ENCODE data around the gene ARMC6.
A peak's percentile ranks its signal among the peaks of the same experiment; 100 is the strongest.
"Not testable (repeated sequence)": the region's sequence is repeated elsewhere in the genome, so short reads cannot be mapped to it uniquely, and the experiment has no call there.

Gene ARMC6

GRCh38 chr19:19023376-19023775 is 10.0 kb upstream of the ARMC6 start:
- DNase-seq = not testable (repeated sequence)

DNA sequence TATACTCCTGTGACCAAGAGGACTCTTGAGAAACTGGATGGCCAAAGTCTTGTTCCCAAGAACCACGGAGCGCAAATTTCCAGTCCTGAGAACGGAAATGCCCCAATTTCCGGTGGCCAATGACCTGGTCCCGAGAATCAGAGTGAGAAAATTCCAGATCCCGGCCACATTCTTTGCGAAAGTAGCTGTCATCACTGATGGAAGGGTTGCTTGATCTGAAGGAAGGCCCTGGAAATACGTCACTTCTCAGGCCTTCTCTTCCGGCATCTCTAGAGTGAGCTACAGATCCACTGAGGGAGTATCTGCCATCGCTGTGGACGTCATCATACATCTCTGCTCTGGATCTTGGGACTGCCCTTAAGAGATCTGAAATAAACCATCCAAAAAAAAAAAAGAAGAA is 7.5 kb upstream of the ARMC6 start:
- DNase-seq = no peak

GRCh38 chr19:19026299-19026971 is 7.0 kb upstream of the ARMC6 start:
- DNase-seq = no peak

GRCh38 chr19:19027228-19027627 is 6.2 kb upstream of the ARMC6 start:
- no peak for DNase-seq

- no peak for DNase-seq
Observed at GRCh38 chr19:19028526-19028925, 4.9 kb upstream of the ARMC6 start.

DNA sequence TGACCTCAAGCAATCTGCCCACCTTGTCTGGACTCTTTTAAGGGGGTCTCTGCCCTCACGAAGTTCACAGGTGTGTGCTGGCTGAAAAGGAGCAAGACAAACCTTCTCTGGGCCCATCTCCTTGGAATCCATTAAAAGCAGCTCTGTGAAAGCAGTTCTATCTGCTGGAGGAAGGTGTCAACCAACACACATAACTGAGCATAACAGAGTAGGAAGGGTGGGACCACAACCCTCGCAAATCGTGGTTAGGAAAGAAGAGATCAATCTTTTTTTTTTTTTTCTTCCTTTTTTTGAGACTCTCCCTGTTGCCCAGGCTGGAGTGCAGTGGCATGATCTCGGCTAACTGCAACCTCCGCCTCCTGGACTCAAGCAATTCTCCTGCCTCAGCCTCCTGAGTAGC is 1.5 kb upstream of the ARMC6 start:
- DNase-seq = no peak

DNA sequence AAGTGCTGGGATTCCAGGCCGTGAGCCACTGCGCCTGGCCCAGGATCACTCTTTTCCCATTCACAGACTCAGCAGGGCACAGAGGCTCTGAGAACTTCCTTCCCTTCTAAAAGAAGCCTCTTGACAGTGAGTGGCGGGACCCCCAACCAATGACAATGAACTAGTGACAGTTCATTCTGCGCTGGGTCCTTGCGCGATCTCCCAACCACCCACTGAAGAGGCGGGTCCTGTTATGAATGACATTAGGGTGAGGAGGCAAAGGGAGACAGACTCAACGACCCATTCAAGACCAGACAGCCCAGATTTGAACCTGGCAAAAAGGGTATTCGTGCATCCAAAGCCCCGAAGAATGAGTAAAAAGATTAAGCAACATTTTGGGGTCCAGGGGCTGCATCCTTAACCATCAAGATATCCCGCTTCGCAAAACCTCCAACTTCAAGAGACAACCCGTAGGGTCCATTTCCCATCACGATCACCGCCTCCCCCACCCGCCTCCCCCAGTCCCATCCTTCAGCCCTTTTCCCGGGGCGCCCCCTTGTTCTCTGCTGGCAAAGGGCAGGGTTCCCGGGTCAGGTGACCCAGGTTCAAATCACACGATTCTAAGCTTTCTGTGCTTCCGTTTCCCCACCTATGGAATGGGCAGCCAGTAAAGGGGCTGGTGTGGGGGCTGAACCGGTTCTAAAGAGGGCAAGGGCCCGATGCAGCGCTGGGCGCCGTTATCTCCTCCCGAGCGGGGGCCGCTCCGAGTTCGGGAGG is 805 bp upstream of the ARMC6 start:
- DNase-seq = peak; percentile 72

- DNase-seq = no peak
Observed at GRCh38 chr19:19033176-19033425, 302 bp upstream of the ARMC6 start.

DNA sequence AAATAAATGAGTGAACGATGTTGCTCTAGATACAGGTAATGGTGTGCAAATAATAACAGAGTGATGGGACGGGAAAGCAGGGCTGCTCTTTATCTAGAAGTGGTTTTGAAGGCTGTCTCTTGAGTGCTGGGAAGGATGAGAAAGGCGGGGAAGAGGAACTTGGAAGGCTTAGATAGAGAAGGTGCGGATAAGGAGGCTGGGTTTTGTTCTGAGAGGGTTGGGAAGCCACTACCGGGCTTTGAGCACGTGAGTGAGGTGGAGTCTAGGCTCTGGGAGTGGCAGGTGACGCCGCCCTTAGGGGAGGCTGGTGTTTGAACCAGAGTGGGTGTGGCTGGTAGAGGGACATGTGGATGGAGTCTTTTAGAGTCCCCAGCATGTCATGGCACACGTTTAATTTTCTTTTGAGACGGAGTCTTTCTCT is 811 bp downstream of the ARMC6 start:
- peak; percentile 68 for DNase-seq

DNA sequence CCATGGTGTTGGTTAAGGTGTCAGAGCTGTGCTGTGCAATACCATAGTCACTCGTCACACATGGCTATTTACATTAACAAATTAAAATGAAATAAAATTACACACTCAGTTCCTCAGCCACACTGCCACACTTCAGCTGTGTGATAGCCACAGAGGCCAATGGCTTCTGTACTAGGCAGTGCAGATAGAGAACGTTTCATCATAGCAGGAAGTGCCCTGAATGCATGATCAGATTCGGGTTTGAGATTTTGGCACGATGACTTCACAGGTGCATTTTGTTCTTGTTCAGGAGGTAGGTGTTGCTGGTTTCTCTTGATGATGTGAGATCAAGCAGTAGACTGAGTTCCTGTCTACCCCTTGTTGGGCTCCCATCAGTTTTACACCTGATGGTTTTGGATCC is 6.5 kb downstream of the ARMC6 start:
- no peak for DNase-seq

DNA sequence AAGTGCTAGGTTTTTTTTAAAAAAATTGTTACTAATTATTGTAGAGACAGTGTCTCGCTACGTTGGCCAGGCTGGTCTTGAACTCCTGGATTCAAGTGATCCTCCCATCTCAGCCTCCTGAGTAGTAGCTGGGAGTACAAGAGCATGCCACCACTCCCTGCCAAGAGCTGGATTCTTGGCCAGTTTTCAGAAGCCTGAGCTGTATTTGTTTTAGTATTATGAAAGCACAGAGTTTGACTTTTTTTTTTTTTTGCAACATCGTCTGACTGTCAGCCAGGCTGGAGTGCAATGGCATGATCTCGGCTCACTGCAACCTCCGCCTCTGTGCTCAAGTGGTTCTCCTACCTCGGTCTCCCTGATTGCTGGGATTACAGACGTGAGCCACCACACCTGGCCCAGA is 7.0 kb downstream of the ARMC6 start:
- DNase-seq = no peak

- no peak for DNase-seq
Observed at GRCh38 chr19:19042732-19043280, 9.4 kb downstream of the ARMC6 start.

DNA sequence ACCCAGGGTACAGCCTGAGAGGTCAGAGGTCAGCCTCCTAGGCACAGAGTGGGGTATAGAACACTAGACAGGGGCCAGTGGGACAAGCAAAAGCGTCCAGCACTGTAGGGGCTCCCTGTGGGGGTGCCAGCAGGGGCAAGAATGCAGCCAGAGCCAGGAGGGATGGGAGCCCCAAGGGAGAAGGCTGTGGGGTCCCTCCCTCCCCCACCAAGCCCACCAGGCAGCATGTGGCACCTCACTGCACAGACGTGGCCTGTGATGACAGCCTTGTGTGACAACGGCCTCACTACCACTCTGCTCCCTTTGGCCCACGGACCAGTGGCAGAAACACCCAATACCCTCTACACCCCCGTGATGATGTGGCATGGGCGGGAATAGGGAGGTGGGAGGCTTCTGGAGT is 10.1 kb downstream of the ARMC6 start:
- DNase-seq = no peak

GRCh38 chr19:19043881-19044280 is 10.5 kb downstream of the ARMC6 start:
- DNase-seq = no peak

DNA sequence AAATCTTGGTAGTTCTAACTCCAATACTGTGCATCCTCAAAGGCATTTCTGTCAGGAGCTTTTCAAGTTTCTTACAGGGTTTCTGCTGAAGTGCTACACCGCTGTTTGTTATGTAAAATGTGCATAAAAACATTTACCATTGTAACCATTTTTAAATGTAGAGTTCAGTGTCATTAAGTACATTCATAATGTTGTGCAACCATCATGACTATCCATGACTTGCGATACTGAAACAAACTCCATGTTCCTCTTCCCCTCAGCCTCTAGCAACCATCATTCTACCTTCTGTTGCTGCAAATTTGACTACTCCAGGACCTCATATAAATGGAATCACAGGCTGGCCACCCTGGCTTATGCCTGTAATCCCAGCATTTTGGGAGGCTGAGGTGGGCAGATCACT is 16.0 kb downstream of the ARMC6 start:
- DNase-seq = no peak

DNA sequence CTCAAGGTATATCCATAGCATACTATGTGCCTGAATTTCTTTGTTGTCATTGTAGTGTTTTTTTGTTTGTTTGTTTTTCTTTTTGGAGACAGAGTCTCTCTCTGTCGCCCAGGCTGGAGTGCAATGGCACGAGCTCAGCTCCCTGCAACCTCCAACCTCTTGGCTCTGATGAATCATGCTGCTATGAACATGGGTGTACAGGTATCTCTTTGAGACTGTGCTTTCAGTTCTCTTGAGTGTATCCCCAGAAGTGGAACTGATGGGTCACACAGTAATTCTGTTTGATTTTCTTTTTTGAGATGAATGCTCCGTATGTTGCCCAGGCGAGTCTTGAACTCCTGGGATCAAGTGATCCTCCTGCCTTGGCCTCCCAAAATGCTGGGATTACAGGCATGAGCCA is 16.7 kb downstream of the ARMC6 start:
- DNase-seq = no peak

DNA sequence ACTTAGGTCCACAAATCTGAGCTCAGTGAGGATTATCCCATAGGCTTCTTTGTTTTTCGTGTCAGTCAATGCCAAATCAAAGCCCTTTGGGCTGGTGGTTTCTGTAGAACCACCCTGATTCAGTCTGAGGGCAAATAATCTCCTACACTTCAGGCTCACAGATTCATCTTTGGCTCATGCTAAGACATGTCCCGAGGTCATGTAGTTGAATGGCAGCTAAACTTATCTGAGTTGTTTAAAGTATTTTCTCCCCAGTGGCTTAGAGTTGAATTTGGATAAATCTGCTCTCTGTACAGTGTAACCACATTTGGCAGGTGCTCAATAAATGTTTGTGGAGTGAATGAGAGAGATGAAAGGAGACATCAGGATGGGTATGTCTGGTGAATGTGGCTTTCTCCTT is 17.3 kb downstream of the ARMC6 start:
- no peak for DNase-seq

- DNase-seq = no peak
Observed at GRCh38 chr19:19051478-19052213, 18.2 kb downstream of the ARMC6 start.

- DNase-seq = no peak
Observed at GRCh38 chr19:19052921-19053320, 19.5 kb downstream of the ARMC6 start.

DNA sequence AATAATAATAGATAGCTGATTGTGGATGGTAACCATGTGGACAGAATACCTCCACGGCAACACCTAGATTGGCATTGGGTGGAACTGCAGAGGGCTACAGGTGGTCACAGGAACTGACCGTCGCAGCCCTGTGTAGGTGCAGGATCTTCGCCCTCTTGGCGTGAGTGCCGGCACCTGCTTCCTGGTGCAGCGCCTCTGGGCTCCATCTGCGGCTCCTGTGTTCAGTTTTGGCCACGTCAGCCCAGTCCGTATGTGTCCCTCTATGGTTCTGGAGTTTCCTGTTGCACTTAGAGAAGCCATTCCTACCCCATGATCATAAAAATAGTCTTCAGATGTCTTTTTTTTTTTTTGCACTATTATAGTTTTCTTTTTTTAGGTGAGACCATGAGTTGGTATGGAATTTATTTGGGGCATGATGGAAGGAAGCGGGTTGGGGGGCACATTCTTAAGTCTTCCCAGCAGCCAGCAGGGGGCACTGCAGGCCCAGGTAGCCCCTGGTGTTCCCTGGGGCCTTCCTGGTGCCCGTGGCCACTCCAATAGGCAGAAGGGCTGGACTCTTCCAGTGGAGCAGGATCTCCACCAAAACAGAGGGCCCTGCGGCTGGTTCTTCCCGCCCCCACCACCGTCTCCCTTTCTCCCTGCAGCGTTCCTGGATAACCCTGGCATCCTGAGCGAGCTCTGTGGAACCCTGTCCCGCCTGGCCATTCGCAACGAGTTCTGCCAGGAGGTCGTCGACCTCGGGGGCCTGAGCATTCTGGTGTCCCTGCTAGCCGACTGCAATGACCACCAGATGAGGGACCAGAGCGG is 20.3 kb downstream of the ARMC6 start:
- DNase-seq = peak; percentile 52

DNA sequence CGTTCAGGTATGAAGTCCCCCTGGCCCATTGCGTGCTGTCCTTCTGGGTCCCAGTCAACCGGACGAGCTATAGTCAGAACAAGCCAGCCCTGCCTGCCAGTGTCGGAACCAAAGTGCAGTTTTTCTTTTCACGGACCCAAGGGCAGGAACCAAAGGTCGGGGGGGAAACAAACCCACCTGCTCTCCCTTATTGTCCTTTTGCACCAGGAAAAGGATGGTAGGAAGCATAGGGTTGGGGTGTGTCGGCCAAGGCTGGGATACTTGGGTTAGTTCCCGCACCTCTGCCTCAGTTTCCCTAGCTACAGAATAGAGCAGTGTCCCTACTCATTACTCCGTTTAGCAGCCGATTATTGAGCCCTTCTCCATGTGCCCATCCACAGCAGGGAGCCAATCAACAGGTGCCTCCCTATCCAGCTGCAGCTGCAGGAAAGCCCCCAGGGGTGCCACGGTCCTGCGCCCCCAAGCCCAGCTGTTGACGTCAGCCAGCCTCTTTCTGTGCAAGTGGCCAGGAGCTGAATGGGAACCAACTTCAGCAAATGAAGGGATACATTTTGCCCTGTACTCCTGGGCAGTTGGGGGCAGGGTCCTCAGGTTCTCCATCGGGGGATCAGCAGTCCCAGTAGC is 21.0 kb downstream of the ARMC6 start:
- DNase-seq = no peak

DNA sequence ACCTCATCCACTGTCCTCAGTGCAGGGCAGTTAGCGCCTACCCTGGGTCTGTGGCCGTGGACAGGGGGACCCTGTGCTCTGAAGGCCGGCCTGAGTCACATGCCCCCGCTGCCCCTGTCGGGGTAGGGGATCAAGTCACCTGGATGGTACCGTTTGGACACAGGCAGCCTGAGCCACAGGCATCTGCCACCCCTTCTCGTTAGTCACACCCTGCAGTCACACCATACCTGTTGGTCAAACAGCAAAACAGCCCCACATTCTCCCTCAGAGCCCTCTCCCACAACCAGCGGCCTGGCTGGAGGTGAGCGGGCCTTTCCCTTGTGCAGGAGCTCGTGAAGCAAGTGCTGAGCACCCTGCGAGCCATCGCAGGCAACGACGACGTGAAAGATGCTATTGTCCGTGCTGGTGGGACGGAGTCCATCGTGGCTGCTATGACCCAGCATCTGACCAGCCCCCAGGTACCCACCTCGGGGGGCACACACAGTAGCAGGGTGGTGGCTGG is 21.6 kb downstream of the ARMC6 start:
- no peak for DNase-seq
